Glomerular visceral epithelial cell (primary cell): ENCODE results near the gene USP17L24.
"Not testable (repeated sequence)": the region's sequence is repeated elsewhere in the genome, so short reads cannot be mapped to it uniquely, and the experiment has no call there.

Source experiments
- DNase-seq: peaks from one replicate; pipeline ENCODE4 v3.0.0-alpha.2; 2016; ENCODE audit errors: extremely low spot score

Gene USP17L24, protein sequence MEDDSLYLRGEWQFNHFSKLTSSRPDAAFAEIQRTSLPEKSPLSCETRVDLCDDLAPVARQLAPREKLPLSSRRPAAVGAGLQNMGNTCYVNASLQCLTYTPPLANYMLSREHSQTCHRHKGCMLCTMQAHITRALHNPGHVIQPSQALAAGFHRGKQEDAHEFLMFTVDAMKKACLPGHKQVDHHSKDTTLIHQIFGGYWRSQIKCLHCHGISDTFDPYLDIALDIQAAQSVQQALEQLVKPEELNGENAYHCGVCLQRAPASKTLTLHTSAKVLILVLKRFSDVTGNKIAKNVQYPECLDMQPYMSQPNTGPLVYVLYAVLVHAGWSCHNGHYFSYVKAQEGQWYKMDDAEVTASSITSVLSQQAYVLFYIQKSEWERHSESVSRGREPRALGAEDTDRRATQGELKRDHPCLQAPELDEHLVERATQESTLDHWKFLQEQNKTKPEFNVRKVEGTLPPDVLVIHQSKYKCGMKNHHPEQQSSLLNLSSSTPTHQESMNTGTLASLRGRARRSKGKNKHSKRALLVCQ

DNA sequence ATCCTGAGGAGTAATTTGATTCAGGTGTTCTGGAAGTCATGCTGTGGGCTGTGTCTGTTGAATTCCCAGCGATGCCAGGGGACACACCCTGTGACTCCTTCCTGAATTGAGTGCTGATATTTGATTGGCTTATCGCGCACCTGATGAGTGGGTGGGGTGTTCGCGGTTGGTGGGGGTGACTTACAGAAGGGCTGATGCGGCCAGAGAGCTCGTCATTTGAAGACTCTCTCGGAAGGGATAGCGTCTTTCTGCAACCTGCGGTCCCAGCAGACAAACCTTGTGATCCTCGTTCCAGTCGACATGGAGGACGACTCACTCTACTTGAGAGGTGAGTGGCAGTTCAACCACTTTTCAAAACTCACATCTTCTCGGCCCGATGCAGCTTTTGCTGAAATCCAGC is at the start of gene USP17L24:
TSS of gene USP17L24 (plus strand) at position 301 of the 400 bp plus-strand sequence. CDS start at position 301, 0 bp downstream.
- not testable (repeated sequence) for DNase-seq

DNA sequence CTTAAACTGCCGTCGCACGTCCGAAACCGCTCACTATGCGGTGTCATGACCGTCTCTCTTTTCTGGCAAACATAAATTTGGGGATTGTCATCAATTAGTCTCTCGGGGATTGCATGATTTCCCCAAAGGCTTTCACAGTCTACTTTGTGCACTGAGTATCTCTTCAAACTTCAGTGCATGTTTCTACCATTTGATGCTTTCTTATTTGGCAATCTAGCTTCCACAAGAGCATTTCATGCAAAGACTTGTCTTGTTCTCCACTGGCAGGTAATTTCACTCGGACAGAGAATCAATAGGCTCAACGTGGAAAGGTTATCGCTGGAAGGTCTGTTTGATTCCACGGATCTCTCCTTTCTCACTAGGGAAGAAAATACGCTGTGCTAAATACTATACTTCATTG is 774 bp upstream of the USP17L24 start:
- DNase-seq, result not testable (repeated sequence)

DNA sequence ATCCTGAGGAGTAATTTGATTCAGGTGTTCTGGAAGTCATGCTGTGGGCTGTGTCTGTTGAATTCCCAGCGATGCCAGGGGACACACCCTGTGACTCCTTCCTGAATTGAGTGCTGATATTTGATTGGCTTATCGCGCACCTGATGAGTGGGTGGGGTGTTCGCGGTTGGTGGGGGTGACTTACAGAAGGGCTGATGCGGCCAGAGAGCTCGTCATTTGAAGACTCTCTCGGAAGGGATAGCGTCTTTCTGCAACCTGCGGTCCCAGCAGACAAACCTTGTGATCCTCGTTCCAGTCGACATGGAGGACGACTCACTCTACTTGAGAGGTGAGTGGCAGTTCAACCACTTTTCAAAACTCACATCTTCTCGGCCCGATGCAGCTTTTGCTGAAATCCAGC is 4.6 kb downstream of the USP17L24 start, which contains the start of gene USP17L25:
TSS of gene USP17L25 (plus strand) at position 301 of the 400 bp plus-strand sequence. CDS start at position 301, 0 bp downstream.
- not testable (repeated sequence) for DNase-seq

DNA sequence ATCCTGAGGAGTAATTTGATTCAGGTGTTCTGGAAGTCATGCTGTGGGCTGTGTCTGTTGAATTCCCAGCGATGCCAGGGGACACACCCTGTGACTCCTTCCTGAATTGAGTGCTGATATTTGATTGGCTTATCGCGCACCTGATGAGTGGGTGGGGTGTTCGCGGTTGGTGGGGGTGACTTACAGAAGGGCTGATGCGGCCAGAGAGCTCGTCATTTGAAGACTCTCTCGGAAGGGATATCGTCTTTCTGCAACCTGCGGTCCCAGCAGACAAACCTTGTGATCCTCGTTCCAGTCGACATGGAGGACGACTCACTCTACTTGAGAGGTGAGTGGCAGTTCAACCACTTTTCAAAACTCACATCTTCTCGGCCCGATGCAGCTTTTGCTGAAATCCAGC is 9.4 kb downstream of the USP17L24 start, which contains the start of gene USP17L26:
TSS of gene USP17L26 (plus strand) at position 301 of the 400 bp plus-strand sequence. CDS start at position 301, 0 bp downstream.
- not testable (repeated sequence) for DNase-seq

DNA sequence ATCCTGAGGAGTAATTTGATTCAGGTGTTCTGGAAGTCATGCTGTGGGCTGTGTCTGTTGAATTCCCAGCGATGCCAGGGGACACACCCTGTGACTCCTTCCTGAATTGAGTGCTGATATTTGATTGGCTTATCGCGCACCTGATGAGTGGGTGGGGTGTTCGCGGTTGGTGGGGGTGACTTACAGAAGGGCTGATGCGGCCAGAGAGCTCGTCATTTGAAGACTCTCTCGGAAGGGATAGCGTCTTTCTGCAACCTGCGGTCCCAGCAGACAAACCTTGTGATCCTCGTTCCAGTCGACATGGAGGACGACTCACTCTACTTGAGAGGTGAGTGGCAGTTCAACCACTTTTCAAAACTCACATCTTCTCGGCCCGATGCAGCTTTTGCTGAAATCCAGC is 14.1 kb downstream of the USP17L24 start, which contains the start of gene USP17L5:
TSS of gene USP17L5 (plus strand) at position 301 of the 400 bp plus-strand sequence. CDS start at position 301, 0 bp downstream.
- not testable (repeated sequence) for DNase-seq

DNA sequence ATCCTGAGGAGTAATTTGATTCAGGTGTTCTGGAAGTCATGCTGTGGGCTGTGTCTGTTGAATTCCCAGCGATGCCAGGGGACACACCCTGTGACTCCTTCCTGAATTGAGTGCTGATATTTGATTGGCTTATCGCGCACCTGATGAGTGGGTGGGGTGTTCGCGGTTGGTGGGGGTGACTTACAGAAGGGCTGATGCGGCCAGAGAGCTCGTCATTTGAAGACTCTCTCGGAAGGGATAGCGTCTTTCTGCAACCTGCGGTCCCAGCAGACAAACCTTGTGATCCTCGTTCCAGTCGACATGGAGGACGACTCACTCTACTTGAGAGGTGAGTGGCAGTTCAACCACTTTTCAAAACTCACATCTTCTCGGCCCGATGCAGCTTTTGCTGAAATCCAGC is 18.9 kb downstream of the USP17L24 start, which contains the start of gene USP17L27:
TSS of gene USP17L27 (plus strand) at position 301 of the 400 bp plus-strand sequence. CDS start at position 301, 0 bp downstream.
- not testable (repeated sequence) for DNase-seq

DNA sequence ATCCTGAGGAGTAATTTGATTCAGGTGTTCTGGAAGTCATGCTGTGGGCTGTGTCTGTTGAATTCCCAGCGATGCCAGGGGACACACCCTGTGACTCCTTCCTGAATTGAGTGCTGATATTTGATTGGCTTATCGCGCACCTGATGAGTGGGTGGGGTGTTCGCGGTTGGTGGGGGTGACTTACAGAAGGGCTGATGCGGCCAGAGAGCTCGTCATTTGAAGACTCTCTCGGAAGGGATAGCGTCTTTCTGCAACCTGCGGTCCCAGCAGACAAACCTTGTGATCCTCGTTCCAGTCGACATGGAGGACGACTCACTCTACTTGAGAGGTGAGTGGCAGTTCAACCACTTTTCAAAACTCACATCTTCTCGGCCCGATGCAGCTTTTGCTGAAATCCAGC is 23.6 kb downstream of the USP17L24 start, which contains the start of gene USP17L28:
TSS of gene USP17L28 (plus strand) at position 301 of the 400 bp plus-strand sequence. CDS start at position 301, 0 bp downstream.
- not testable (repeated sequence) for DNase-seq

DNA sequence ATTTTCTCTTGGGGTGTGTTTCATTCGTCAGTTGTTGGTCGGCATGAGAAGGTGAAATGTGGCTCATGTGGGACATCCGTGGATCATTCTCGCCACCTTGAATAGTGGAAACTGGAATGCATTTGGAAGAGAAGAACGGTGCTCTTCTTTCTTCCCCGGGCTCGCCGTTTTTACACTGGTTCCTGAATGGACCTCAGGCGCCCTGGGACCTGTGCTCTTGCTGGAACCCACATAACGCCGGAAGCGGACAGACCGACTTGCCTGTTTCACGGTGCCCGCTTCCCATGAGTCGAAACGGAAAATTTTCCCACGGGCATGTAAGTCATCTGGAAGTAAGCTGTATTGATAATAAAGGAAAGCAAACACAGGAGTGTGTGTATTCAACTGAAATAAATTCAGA is 25.9 kb downstream of the USP17L24 start:
- not testable (repeated sequence) for DNase-seq

DNA sequence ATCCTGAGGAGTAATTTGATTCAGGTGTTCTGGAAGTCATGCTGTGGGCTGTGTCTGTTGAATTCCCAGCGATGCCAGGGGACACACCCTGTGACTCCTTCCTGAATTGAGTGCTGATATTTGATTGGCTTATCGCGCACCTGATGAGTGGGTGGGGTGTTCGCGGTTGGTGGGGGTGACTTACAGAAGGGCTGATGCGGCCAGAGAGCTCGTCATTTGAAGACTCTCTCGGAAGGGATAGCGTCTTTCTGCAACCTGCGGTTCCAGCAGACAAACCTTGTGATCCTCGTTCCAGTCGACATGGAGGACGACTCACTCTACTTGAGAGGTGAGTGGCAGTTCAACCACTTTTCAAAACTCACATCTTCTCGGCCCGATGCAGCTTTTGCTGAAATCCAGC is 28.4 kb downstream of the USP17L24 start, which contains the start of gene USP17L29:
TSS of gene USP17L29 (plus strand) at position 301 of the 400 bp plus-strand sequence. CDS start at position 301, 0 bp downstream.
- DNase-seq, result not testable (repeated sequence)

DNA sequence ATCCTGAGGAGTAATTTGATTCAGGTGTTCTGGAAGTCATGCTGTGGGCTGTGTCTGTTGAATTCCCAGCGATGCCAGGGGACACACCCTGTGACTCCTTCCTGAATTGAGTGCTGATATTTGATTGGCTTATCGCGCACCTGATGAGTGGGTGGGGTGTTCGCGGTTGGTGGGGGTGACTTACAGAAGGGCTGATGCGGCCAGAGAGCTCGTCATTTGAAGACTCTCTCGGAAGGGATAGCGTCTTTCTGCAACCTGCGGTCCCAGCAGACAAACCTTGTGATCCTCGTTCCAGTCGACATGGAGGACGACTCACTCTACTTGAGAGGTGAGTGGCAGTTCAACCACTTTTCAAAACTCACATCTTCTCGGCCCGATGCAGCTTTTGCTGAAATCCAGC is 37.9 kb downstream of the USP17L24 start, which contains the start of gene USP17L30:
TSS of gene USP17L30 (plus strand) at position 301 of the 400 bp plus-strand sequence. CDS start at position 301, 0 bp downstream.
- not testable (repeated sequence) for DNase-seq
